Lung (tissue), 12 donors: ENCODE results near the gene EPS8L2. TPM values are rescaled to one million over a fixed set of nuclear protein-coding genes. Genes with fewer than 3 reads are reported as not detected.

ENCODE experiments used
- ATAC-seq: fragments of 200-7000 bp; cut with Tn5 transposase; one replicate; pipeline ENCODE4 v1.9.1; 2020; ENCODE audit warnings: moderate number of reproducible peaks; ENCODE audit not compliant: insufficient read depth, low FRiP score
- DNase-seq, 3 donors: peaks; one replicate each; pipeline ENCODE4 v3.0.0-alpha.2; 2013 to 2017
- H3K27ac ChIP-seq, 2 donors: one replicate each; pipeline ENCODE4 v1.5.1; 2013; ENCODE audit warnings: mild to moderate bottlenecking in 2 of 2, moderate library complexity in 2 of 2, control low read depth in 1 of 2, inconsistent platforms in 1 of 2, low read depth in 1 of 2, low read length in 1 of 2
- H3K27me3 ChIP-seq, 3 donors: one replicate each; pipeline ENCODE4 v1.5.1; 2013; ENCODE audit warnings: low read length in 2 of 3; ENCODE audit not compliant: control insufficient read depth in 3 of 3, insufficient read depth in 3 of 3
- H3K36me3 ChIP-seq, 4 donors: one replicate each; pipeline ENCODE4 v1.5.1; 2013; ENCODE audit warnings: low read length in 4 of 4, mild to moderate bottlenecking in 1 of 4, moderate library complexity in 1 of 4; ENCODE audit not compliant: control insufficient read depth in 4 of 4, insufficient read depth in 4 of 4
- H3K4me1 ChIP-seq, 5 donors: one replicate each; pipeline ENCODE4 v1.5.1; 2013; ENCODE audit warnings: low read length in 5 of 5, mild to moderate bottlenecking in 2 of 5, moderate library complexity in 1 of 5; ENCODE audit not compliant: control insufficient read depth in 5 of 5, insufficient read depth in 5 of 5
- H3K4me3 ChIP-seq: one replicate; pipeline ENCODE4 v1.5.1; 2013; ENCODE audit warnings: mild to moderate bottlenecking, control low read depth, moderate library complexity
- H3K9ac ChIP-seq, 2 donors: one replicate each; pipeline ENCODE4 v1.5.1; 2013; ENCODE audit warnings: low read length in 2 of 2, control low read depth in 1 of 2; ENCODE audit not compliant: insufficient read depth in 1 of 2
- H3K9me3 ChIP-seq, 4 donors: one replicate each; pipeline ENCODE4 v1.5.1; 2013; ENCODE audit warnings: low read length in 3 of 4, mild to moderate bottlenecking in 1 of 4, moderate library complexity in 1 of 4; ENCODE audit not compliant: control insufficient read depth in 4 of 4, insufficient read depth in 3 of 4
- CTCF ChIP-seq: IDR thresholded peaks from 2 replicates; pipeline ENCODE4 v1.5.1; 2012; ENCODE audit warnings: mild to moderate bottlenecking; ENCODE audit errors: control extremely low read depth, extremely low read depth
- WGBS, 2 donors: extraction: QIAGEN DNeasy Blood & Tissue Kit; methylation state at CpG; one replicate each; pipeline ENCODE4 v1.1.7; 2013; 5-methylcytosine and 5-hydroxymethylcytosine counted together
- polyA plus RNA-seq, 2 donors: library from polyadenylated mRNA; stranded (reverse); fragments of 200-250 nt; gene quantifications; one replicate each; pipeline ENCODE4 v1.2.1, GENCODE V29; 2013
- total RNA-seq, 2 donors: library from RNA; depleted of rRNA in 1 of 2; stranded (reverse); fragments of >200 nt in 1 of 2; gene quantifications; one replicate each; pipeline ENCODE4 v1.2.1, GENCODE V29; 2014 to 2021
- donor health status: control.
- donor health status: control.
- donor health status: Bipolar disorder and iron deficiency.
- donor health status: healthy.
- donor health status: DM: yes; HTN: yes; CAD: no.

Gene EPS8L2
- total and polyA plus RNA-seq, 4 donors: 35.6 to 166 (median 103) TPM

GRCh38 chr11:774873-775592 is 69.0 kb downstream of the EPS8L2 start:
- DNase-seq (no peak), ATAC-seq (no peak)
- H3K27me3 ChIP-seq: no peaks in the 10 kb centered on the region
- 79 to 82% methylated on average over 20 of the region's 20 CpGs for WGBS, 2 donors
- no peaks in the 10 kb centered on the region for H3K9me3 ChIP-seq
- peaks cover 0 to 36% (median 7%) of the 10 kb centered on the region in 4 donors for H3K36me3 ChIP-seq
- TF ChIP-seq CTCF: no peak
- no peak overlapping the region for H3K9ac ChIP-seq
- H3K27ac ChIP-seq: no peak overlapping the region
- no peak overlapping the region for H3K4me3 ChIP-seq
- H3K4me1 ChIP-seq: peaks cover 0 to 19% (median 3%) of the 10 kb centered on the region in 5 donors

- WGBS, 2 donors: 32 to 47% methylated on average over 11 of the region's 11 CpGs
- Histone ChIP-seq H3K36me3 (peaks cover 0 to 25% (median 4%) of the 10 kb centered on the region in 4 donors), H3K27ac (no peak overlapping the region), H3K4me3 (peak overlapping the region; percentile 71), H3K9me3 (no peaks in the 10 kb centered on the region), H3K4me1 (peaks cover 0 to 19% (median 3%) of the 10 kb centered on the region in 5 donors), H3K27me3 (no peaks in the 10 kb centered on the region), H3K9ac (peak overlapping the region in 1 of 2 donors; percentile 23)
- no peak for DNase-seq
- ATAC-seq: no peak
- no peak for TF ChIP-seq CTCF
These were observed 70.2 kb downstream of the EPS8L2 start for GRCh38 chr11:776263-776560.

- H3K9ac ChIP-seq: peak overlapping the region in 1 of 2 donors; percentile 23
- no peaks in the 10 kb centered on the region for H3K27me3 ChIP-seq
- TF ChIP-seq CTCF: no peak
- peaks cover 0 to 19% (median 4%) of the 10 kb centered on the region in 4 donors for H3K36me3 ChIP-seq
- H3K4me3 ChIP-seq: peak overlapping the region; percentile 83
- no peaks in the 10 kb centered on the region for H3K9me3 ChIP-seq
- peak in 1 of 3 donors; percentile 51 for DNase-seq
- WGBS, 2 donors: 1% methylated on average over 48 to 63 of the region's 65 CpGs
- H3K27ac ChIP-seq: peak overlapping the region; percentile 67 to 79
- peak; percentile 8 for ATAC-seq
- H3K4me1 ChIP-seq: peaks cover 0 to 19% (median 3%) of the 10 kb centered on the region in 5 donors
These were observed 70.7 kb downstream of the EPS8L2 start for GRCh38 chr11:776561-777287.

Other genes with a start within 250 kb of the EPS8L2 start
- gene RNH1, start 199.0 kb upstream of the EPS8L2 start, total RNA-seq: 100 to 1,000 TPM; 152 to 313 TPM
- 100 to 1,000 TPM; 153 to 315 TPM for gene RNH1, start 199.0 kb upstream of the EPS8L2 start, polyA plus RNA-seq
- gene HRAS, start 170.7 kb upstream of the EPS8L2 start, total RNA-seq: 10 to 100 TPM; 20.5 to 73.5 TPM
- gene HRAS, start 170.7 kb upstream of the EPS8L2 start, polyA plus RNA-seq: 100 to 1,000 TPM in 1 of 2 donors, 10 to 100 TPM in 1; 65.8 to 133 TPM
- 10 to 100 TPM in 1 of 2 donors, 1 to 10 TPM in 1; 3.4 to 11.7 TPM for gene LRRC56, start 168.7 kb upstream of the EPS8L2 start, total RNA-seq
- gene LRRC56, start 168.7 kb upstream of the EPS8L2 start, polyA plus RNA-seq: 1 to 10 TPM; 3.8 to 5.7 TPM
- 1 to 10 TPM; 3.0 to 9.7 TPM for gene LMNTD2, start 145.5 kb upstream of the EPS8L2 start, total RNA-seq
- 1 to 10 TPM; 2.3 to 4.6 TPM for gene LMNTD2, start 145.5 kb upstream of the EPS8L2 start, polyA plus RNA-seq
- 10 to 100 TPM; 53.5 to 79.4 TPM for gene RASSF7, start 145.3 kb upstream of the EPS8L2 start, total RNA-seq
- 100 to 1,000 TPM in 1 of 2 donors, 10 to 100 TPM in 1; 47.9 to 153 TPM for gene RASSF7, start 145.3 kb upstream of the EPS8L2 start, polyA plus RNA-seq
- 10 to 100 TPM; 23.2 to 39.3 TPM for gene PHRF1, start 129.8 kb upstream of the EPS8L2 start, total RNA-seq
- gene PHRF1, start 129.8 kb upstream of the EPS8L2 start, polyA plus RNA-seq: 10 to 100 TPM; 16.3 to 23.7 TPM
- 10 to 100 TPM; 24.7 to 43.5 TPM for gene IRF7, start 90.3 kb upstream of the EPS8L2 start, total RNA-seq
- gene IRF7, start 90.3 kb upstream of the EPS8L2 start, polyA plus RNA-seq: 10 to 100 TPM; 62.1 to 68.3 TPM
- gene CDHR5, start 81.3 kb upstream of the EPS8L2 start, total RNA-seq: not detected
- under 1 TPM; 0.02 to 0.10 TPM for gene CDHR5, start 81.3 kb upstream of the EPS8L2 start, polyA plus RNA-seq
- not detected for gene SCT, start 79.0 kb upstream of the EPS8L2 start, total RNA-seq
- gene SCT, start 79.0 kb upstream of the EPS8L2 start, polyA plus RNA-seq: not detected
- 1 to 10 TPM in 1 of 2 donors, not detected in 1; 1.1 TPM for gene DRD4, start 69.0 kb upstream of the EPS8L2 start, total RNA-seq
- gene DRD4, start 69.0 kb upstream of the EPS8L2 start, polyA plus RNA-seq: under 1 TPM; 0.05 to 0.35 TPM
- gene DEAF1, start 11.0 kb upstream of the EPS8L2 start, total RNA-seq: 10 to 100 TPM; 18.5 to 33.1 TPM
- 10 to 100 TPM; 20.0 to 24.7 TPM for gene DEAF1, start 11.0 kb upstream of the EPS8L2 start, polyA plus RNA-seq
- gene TMEM80, start 10.4 kb upstream of the EPS8L2 start, total RNA-seq: 10 to 100 TPM; 10.3 to 23.2 TPM
- 10 to 100 TPM; 13.8 to 28.1 TPM for gene TMEM80, start 10.4 kb upstream of the EPS8L2 start, polyA plus RNA-seq
- 100 to 1,000 TPM; 128 to 292 TPM for gene TALDO1, start 41.2 kb downstream of the EPS8L2 start, total RNA-seq
- gene TALDO1, start 41.2 kb downstream of the EPS8L2 start, polyA plus RNA-seq: 100 to 1,000 TPM; 186 to 311 TPM
- gene GATD1, start 71.3 kb downstream of the EPS8L2 start, total RNA-seq: 10 to 100 TPM; 24.6 to 63.1 TPM
- gene GATD1, start 71.3 kb downstream of the EPS8L2 start, polyA plus RNA-seq: 10 to 100 TPM; 22.1 to 53.6 TPM
- under 1 TPM in 1 of 2 donors, not detected in 1; 0.18 TPM for gene CEND1, start 83.9 kb downstream of the EPS8L2 start, total RNA-seq
- under 1 TPM; 0.10 to 0.14 TPM for gene CEND1, start 83.9 kb downstream of the EPS8L2 start, polyA plus RNA-seq
- gene SLC25A22, start 92.0 kb downstream of the EPS8L2 start, total RNA-seq: 10 to 100 TPM; 10.6 to 38.2 TPM
- 10 to 100 TPM; 18.6 to 36.4 TPM for gene SLC25A22, start 92.0 kb downstream of the EPS8L2 start, polyA plus RNA-seq
- gene PIDD1, start 99.0 kb downstream of the EPS8L2 start, total RNA-seq: 10 to 100 TPM in 1 of 2 donors, 1 to 10 TPM in 1; 8.7 to 15.3 TPM
- 10 to 100 TPM in 1 of 2 donors, 1 to 10 TPM in 1; 8.5 to 16.9 TPM for gene PIDD1, start 99.0 kb downstream of the EPS8L2 start, polyA plus RNA-seq
- gene RPLP2, start 103.7 kb downstream of the EPS8L2 start, total RNA-seq: 1,000 to 10,000 TPM in 1 of 2 donors, 100 to 1,000 TPM in 1; 441 to 1,892 TPM
- gene RPLP2, start 103.7 kb downstream of the EPS8L2 start, polyA plus RNA-seq: 1,000 to 10,000 TPM; 1,133 to 2,648 TPM
- 100 to 1,000 TPM in 1 of 2 donors, 10 to 100 TPM in 1; 65.1 to 160 TPM for gene PNPLA2, start 112.7 kb downstream of the EPS8L2 start, total RNA-seq
- gene PNPLA2, start 112.7 kb downstream of the EPS8L2 start, polyA plus RNA-seq: 10 to 100 TPM; 76.1 to 92.4 TPM
- 10 to 100 TPM; 17.9 to 45.1 TPM for gene CRACR2B, start 121.7 kb downstream of the EPS8L2 start, total RNA-seq
- gene CRACR2B, start 121.7 kb downstream of the EPS8L2 start, polyA plus RNA-seq: 10 to 100 TPM; 19.1 to 44.4 TPM
- 100 to 1,000 TPM; 182 to 486 TPM for gene CD151, start 126.7 kb downstream of the EPS8L2 start, total RNA-seq
- gene CD151, start 126.7 kb downstream of the EPS8L2 start, polyA plus RNA-seq: 100 to 1,000 TPM; 313 to 556 TPM
- 100 to 1,000 TPM; 144 to 155 TPM for gene POLR2L, start 136.3 kb downstream of the EPS8L2 start, total RNA-seq
- gene POLR2L, start 136.3 kb downstream of the EPS8L2 start, polyA plus RNA-seq: 100 to 1,000 TPM; 179 to 183 TPM
- 100 to 1,000 TPM in 1 of 2 donors, 10 to 100 TPM in 1; 68.3 to 135 TPM for gene TSPAN4, start 136.6 kb downstream of the EPS8L2 start, total RNA-seq
- gene TSPAN4, start 136.6 kb downstream of the EPS8L2 start, polyA plus RNA-seq: 100 to 1,000 TPM; 133 to 197 TPM
- gene CHID1, start 204.6 kb downstream of the EPS8L2 start, total RNA-seq: 10 to 100 TPM; 41.7 to 92.2 TPM
- gene CHID1, start 204.6 kb downstream of the EPS8L2 start, polyA plus RNA-seq: 10 to 100 TPM; 42.4 to 55.2 TPM
- gene AP2A2, start 219.6 kb downstream of the EPS8L2 start, total RNA-seq: 10 to 100 TPM; 60.0 to 93.2 TPM
- 10 to 100 TPM; 33.8 to 48.8 TPM for gene AP2A2, start 219.6 kb downstream of the EPS8L2 start, polyA plus RNA-seq